HG02798 (cell line): ENCODE results near the gene VPS37B.

Source experiments
- ATAC-seq: cut with Tn5 transposase; IDR thresholded peaks from one replicate; pipeline ENCODE4 v1.9.1; 2021; ENCODE audit warnings: mild to moderate bottlenecking; ENCODE audit not compliant: unreplicated experiment, poor library complexity

The VPS37B gene

DNA sequence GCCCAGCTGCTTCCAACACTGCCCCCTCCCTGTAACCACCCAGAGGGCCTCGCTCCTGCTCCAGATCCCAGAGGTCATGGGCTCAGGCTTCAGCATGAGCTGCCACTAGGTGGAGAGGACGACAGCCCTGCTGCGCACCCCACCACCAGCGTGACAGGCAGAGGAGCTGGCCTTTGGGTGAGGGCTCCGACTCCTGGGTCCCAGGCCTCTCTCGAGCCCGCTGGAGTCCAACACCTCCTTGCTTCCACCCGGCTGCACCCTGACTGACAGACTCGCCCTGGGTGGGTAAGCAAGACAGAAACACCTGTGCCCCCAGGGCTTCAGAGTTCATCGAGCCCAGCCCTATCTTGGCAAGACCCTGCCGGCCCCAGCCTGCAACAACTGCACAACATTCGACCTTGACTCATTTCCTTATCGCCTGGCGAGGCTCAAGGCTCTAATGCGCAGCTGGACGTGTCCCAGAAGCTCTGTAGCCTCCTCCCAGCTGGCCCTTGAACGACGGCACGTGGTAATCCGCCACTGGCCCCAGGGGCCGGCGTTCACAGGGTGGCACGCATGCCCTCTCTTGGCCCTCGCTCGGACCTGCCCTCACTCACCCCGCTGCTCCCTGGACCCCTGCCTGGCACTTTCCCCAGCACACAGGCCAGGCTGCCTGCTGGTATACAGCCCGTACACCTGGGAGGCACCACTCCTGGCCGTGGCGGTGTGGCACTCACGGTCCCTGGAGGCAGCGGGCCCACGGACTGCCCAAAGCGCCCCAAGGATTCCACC lies 28.0 kb downstream of the VPS37B start:
- ATAC-seq, result no peak

- no peak for ATAC-seq
These were observed 28.8 kb downstream of the VPS37B start for GRCh38 chr12:122866950-122867607.

- no peak for ATAC-seq
These were observed 29.5 kb downstream of the VPS37B start for GRCh38 chr12:122866379-122866778.

- no peak for ATAC-seq
These were observed 30.4 kb downstream of the VPS37B start for GRCh38 chr12:122865268-122866231.

GRCh38 chr12:122864894-122865253 lies 31.1 kb downstream of the VPS37B start:
- no peak for ATAC-seq

DNA sequence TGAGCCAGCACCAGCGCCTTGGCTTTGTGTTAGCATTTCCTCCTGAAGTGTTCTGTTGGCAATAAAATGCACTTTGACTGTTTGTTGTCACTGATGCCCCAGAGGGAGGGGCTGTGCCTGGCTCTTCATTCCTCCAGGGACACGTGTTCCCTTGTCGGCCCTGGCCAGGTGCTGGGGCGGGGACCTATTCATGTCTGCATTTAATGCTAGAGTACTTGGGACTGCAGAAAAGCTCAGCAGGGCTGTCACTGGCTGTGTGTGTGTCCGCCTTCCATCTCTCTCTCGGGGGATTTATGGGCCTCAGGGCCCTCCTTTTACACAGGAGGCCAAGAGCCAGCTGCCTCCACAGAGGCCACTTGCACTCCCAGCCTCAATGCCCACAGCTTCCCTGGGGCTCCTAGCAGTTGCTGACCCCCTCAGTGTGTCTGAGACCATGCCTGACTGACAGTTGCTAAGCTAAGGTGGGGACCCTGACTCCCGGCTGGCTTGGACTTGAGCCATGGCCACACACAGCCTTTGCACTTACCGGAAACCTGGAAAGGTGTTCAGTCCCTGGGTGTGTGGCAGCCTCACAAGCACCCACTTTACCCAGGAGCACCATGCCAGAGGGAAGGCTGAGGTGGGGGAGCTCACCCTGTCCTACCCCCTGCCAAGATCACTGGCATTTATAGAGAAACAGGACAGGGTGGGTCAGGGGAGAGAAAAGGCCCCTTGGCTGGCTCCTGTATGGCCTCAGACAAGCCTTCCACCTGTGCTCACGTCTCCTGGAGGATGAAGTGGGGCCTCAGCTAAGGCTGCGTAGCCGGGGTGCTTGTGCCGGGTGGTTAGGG lies 32.8 kb downstream of the VPS37B start:
- no peak for ATAC-seq

DNA sequence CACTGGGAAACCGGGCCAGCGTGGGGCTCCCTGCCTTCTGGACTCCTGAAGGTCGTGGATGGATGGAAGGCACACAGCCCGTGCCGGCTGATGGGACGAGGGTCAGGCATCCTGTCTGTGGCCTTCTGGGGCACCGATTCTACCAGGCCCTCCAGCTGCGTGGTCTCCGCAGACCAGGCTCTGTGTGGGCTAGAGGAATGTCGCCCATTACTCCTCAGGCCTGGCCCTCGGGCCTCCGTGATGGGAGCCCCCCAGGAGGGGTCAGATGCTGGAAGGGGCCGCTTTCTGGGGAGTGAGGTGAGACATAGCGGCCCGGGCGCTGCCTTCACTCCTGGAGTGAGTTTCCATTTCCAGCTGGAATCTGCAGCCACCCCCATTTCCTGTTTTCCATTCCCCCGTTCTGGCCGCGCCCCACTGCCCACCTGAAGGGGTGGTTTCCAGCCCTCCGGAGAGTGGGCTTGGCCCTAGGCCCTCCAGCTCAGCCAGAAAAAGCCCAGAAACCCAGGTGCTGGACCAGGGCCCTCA lies 33.8 kb downstream of the VPS37B start:
- no peak for ATAC-seq

DNA sequence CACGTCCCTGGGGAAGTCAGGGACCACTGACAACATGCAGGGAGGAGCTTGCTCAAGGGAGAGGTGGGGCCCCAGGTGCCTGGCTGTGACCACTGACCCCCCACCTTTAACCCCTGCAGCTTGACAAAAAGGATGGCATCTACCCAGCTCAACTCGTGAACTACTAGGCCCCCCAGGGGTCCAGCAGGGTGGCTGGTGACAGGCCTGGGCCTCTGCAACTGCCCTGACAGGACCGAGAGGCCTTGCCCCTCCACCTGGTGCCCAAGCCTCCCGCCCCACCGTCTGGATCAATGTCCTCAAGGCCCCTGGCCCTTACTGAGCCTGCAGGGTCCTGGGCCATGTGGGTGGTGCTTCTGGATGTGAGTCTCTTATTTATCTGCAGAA lies 34.3 kb downstream of the VPS37B start:
- ATAC-seq, result no peak

- ATAC-seq, result no peak
These were observed 34.9 kb downstream of the VPS37B start for GRCh38 chr12:122860854-122861586.

GRCh38 chr12:122860040-122860853 lies 35.7 kb downstream of the VPS37B start:
- peak; percentile 58 for ATAC-seq

- ATAC-seq, result no peak
These were observed 36.5 kb downstream of the VPS37B start for GRCh38 chr12:122859303-122860039.

DNA sequence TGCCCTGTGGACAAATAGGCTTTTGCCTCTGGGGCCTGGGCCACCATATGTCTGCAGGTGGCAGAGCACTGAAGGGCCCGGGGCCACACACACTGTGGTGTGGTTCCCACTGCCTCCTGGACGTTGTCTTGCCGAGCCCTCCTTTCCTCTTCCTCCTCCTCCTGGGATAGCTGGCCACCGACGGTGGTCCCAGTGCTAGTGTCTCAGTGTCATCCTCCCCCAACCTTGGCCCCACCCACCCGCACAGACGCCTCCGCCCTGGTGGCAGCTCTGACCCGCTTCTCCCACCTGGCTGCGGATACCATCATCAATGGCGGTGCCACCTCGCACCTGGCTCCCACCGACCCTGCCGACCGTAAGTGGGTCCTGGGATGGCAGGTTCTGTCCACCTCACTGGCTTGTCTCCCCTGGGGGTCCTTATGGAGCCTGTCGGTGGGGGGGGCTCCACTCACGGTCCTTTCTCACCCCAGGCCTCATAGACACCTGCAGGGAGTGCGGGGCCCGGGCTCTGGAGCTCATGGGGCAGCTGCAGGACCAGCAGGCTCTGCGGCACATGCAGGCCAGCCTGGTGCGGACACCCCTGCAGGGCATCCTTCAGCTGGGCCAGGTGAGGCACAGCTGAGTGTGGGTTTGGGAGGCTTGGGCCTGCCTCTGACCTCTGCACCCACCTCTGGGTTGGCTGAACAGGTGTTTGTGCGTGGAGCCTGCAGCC lies 37.2 kb downstream of the VPS37B start:
- no peak for ATAC-seq

- no peak for ATAC-seq
These were observed 37.8 kb downstream of the VPS37B start for GRCh38 chr12:122858171-122858570.

- no peak for ATAC-seq
These were observed 38.8 kb downstream of the VPS37B start for GRCh38 chr12:122856999-122857671.

DNA sequence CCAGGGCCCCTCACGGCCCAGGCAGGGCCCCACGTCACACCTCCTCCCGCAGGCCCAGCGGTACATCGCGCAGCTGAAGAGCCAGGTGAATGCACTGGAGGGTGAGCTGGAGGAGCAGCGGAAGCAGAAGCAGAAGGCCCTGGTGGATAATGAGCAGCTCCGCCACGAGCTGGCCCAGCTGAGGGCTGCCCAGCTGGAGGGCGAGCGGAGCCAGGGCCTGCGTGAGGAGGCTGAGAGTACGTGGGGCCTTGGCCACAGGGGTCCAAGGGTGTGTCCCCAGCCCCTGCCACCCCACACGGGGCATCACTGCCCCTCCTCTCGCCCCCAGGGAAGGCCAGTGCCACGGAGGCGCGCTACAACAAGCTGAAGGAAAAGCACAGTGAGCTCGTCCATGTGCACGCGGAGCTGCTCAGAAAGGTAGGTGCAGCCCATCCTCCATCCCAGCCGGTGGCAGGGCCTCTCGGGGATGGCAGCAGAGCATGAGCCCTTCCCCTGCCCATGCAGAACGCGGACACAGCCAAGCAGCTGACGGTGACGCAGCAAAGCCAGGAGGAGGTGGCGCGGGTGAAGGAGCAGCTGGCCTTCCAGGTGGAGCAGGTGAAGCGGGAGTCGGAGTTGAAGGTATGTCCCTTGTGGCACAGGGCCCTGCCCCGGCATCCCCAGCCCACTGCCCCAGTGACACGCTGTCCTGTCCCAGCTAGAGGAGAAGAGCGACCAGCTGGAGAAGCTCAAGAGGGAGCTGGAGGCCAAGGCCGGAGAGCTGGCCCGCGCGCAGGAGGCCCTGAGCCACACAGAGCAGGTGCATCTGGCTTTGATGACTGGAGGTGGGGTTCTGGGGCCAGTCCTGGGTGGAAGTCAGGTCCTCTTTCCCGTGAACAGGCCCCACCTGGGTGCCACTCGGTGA lies 39.7 kb downstream of the VPS37B start:
- no peak for ATAC-seq
